Hematopoietic multipotent progenitor cell treated with erythropoietin and hydrocortisone succinate and interleukin-3 and kit ligand, for 8 days (in vitro differentiated cells): ENCODE data around the gene TFCP2L1.

Source experiments
- DNase-seq: peaks from one replicate; pipeline ENCODE4 v3.0.0-alpha.2; 2015

The TFCP2L1 gene

DNA sequence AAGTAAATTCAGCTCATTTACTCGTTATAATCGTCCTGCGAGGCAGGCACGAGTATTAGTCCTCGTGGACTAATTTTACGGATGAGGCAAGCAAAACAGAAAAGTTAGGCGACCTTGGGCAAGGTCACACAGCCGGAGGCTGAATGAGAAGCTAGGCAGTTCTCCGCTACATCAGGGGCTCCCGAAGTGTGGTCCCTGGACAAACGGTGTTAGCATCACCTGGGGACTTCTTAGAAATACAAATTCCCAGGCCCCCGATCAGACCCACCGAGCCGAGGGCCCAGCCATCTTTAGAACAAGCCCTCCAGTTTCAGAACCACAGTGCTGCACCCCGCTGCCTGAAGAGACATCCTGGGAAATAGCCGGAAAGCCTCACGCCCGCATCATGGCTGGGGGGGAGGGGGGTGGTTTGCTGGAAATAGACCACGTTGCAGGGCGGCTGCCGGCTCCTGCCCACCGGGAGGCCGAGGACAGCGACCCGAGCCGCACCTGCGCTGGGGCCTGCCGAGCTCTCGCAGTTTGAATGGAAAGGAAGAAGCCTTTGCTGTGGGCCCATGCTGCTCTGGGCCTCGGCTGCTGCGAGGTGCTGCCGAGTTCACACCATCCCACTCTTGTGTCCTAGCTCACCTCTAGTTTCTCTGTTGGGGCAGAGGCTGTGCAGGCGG lies 72.2 kb downstream of the TFCP2L1 start:
- no peak for DNase-seq

- DNase-seq, result no peak
These were observed 73.3 kb downstream of the TFCP2L1 start for GRCh38 chr2:121211689-121212151.

DNA sequence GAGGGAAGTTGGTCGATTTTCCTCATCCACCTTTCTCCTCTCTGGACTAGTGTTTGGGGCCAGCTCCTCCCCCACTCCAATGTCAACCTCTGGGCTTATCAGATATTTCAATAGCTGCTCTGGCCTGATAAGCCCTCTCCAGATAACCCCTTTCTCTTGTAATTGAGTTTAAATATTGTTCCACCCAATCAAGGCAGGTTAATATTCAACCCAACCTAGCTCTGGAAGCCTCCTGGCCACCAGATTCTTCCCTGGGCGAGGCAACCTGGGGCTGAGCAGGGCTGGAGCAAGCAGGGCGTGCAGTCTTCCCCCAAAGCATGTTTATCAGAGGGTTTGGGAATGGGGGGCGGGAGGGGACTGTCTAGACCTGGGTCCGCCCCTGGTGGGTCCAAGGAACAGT lies 73.8 kb downstream of the TFCP2L1 start:
- DNase-seq, result no peak

DNA sequence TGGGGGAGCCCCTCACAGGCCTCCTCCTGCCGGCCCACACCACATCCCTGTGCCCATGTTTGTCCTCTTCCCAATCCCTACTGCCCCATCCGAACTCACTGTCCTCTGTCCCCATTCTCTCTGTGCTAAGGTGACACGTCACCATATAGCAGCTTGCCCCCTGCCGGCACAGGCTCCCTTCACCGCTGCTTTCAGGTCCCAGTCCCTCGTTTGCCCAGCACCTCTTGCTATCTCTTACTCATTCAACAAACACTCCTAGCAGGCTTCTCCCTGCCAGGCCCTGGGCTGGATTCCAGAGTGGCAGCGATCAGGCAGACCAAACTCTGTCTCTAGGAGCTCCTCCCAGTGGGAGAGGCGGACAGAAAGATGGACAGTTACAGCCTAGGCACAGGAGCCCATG lies 74.3 kb downstream of the TFCP2L1 start:
- DNase-seq, result no peak

GRCh38 chr2:121209014-121209610 lies 75.9 kb downstream of the TFCP2L1 start:
- DNase-seq, result no peak

- DNase-seq, result no peak
These were observed 77.5 kb downstream of the TFCP2L1 start for GRCh38 chr2:121207494-121207893.

- no peak for DNase-seq
These were observed 79.6 kb downstream of the TFCP2L1 start for GRCh38 chr2:121205321-121205942.

DNA sequence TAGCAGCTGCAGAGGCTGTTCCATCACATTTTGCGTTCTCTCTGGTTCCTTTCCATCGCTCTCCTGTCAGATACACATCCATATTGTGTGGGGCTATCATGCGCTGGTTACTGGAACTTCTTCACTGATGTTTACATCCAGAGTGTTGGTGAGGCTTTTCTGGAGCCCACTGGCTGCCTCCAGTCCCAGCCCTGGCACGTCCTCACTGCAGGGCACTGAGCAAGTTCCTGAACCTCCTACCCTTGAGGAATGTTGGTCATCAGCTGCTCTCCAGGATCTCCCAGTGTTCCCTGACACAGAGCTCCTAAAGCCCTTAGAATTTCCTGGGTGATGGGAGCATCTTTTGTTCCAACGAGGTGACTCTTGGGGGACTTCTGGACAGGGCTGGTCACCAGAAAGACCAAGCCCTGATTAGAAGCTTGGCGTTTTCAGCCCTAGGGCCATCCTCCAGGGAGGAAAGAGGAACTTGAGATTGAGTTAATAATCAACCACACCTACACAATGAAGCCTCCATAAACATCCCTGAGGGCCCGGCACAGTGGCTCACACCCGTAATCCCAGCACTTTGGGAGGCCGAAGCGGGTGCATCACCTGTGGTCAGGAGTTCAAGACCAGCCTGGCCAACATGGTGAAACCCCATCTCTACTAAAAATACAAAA lies 81.3 kb downstream of the TFCP2L1 start:
- no peak for DNase-seq

DNA sequence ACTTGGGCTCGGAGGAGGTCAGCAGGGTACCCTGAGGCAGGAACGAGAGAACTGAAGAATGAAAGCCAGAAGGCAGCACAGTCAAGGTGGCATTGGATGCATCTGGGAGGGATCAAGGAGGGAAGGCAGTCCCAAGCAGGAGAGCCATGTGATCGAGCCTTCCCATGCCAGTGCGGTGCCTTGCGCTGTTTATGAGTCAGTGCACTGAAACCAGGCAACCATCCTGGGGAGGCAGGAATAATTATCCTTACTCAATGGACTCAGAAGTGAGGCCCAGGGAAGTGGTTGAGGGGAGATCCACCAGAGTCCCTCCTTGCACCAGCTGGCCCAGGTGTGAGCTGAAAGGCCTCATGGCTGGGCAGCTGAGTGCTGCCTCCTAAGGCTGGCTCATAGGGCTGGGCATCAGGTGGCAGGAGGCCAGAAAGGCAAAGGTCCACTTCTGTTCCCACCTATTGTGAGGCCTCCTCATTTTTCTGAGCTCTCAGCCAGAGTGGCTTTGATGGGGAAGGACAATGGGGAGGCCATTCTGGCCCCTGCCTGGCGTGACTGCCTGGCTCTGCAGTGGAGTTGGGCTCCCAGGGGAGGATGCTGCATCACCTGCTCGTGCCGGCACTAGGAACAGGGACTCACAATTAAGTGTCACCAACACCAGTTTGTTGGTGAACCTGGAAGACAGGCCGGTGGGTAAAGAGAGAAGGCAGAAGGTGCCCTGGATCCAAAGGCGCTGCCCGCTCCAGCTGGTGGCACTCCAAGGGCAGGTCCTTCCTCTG lies 82.3 kb downstream of the TFCP2L1 start:
- no peak for DNase-seq

DNA sequence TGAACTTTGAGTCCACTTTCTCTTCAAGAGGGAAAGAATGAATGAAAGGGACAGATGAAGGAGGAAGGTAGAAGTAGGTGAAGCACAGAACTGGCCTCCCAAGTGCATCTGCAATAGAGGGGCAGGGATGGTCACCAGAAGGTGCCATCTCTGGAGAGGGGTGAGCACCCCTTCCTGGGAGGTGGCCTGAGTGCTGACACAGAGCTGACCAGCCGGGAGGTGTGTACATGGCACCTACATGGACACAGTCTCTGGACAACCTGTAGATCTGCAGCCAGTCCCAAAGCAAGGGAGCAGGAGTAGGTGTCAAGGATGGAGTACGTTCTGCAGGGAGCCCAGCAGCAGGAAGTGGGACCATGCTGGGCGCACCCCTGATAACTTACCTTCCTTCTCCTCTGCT lies 83.2 kb downstream of the TFCP2L1 start:
- DNase-seq, result no peak

DNA sequence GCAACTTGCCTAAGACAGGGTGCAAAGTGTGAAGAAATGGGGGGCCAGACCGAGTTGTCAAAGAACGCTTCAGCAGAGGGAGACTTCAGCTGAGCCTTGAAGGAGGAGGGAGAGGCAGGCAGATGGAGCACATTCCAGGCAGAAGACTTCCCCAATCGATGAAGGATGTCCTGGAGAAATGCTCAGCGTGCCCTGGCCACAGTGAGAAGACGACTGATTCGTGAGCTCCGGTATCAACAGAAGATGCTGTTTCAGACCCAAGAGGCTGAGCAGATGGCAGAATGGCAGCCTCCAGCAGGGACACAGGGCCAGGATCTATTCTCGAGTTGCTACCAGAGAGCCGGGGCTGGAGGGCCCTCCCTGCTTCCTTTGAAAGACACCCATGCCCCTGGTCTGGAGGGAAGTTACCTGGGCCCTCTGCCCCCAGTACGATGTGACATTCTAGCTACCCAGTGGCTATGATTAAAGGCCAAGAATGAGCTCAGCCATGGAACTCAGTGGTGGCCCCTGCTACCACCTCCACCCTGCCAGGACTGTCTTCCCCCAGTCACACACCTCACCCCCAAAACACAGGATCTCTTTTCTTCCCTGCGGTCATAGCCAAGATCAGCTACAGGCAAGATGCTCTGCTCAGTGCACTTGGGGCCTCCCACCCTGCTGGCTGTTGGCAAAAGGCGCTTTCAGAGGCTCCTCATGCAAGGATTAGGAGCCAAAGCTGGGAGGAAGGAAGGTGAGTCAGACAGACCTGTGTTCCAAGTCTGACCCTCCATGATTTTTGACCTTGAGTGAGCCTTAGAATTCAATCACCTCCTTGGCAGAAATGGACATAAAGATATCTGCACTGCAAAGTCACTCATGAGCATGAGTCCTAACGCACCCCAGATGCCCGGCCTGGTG lies 84.3 kb downstream of the TFCP2L1 start:
- DNase-seq, result no peak

- DNase-seq, result no peak
These were observed 85.0 kb downstream of the TFCP2L1 start for GRCh38 chr2:121200011-121200347.

- DNase-seq, result no peak
These were observed 85.6 kb downstream of the TFCP2L1 start for GRCh38 chr2:121199281-121200010.

DNA sequence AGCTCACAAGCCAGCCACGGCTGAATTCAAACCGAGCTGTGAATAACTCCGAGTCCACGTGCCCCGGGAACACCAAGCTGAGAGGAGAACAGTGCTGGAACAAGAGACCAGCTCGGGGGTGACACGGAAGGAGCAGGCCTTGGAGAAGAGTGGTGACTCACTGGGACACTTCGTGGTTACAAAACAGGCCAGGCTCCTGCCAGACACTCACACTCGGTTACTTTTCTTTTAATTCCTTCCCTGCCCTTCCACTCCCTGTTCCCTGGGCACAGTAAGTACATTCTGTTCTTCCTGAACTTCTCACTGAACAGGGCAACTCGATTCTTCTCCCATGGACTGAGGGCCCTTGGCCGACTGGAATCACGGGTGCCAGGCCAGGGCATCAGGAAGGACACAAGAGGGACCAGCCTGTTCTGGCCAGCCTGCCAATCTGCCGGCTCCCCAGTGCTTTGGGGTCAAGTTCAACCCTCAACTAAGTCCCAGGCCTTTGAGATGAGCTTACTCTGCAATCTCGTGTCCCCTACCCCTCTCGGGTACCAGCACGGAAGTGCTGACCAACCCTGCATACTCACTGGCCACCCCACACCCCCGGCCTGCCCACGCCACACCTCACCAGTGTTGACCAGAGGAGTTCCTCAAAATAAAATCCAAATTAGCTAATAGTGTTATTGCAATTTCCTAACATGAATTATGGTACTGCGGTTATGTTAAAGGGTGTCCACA lies 87.5 kb downstream of the TFCP2L1 start:
- no peak for DNase-seq

GRCh38 chr2:121196849-121197155 lies 88.2 kb downstream of the TFCP2L1 start:
- DNase-seq, result no peak

- no peak for DNase-seq
These were observed 88.7 kb downstream of the TFCP2L1 start for GRCh38 chr2:121196132-121196848.

DNA sequence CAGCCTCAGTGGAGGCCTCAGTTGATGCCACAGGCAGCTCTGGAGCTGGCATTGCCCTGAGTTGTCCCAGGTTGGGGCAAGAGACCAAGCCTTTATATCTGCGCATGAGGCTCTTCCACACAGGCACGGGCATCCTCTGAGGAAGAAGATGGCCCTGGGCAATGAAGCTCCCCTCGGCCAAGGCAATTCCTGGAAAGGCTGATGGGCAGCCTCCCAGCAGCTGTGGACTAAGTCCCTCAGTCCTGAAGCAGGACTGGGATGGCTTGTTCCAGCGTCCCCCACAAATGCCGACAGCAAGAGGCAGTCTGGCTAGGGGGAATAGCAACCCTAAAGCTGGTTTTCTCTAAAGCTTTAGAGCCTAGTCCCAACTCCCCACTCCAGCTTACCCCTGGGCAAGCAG lies 90.0 kb downstream of the TFCP2L1 start:
- no peak for DNase-seq

DNA sequence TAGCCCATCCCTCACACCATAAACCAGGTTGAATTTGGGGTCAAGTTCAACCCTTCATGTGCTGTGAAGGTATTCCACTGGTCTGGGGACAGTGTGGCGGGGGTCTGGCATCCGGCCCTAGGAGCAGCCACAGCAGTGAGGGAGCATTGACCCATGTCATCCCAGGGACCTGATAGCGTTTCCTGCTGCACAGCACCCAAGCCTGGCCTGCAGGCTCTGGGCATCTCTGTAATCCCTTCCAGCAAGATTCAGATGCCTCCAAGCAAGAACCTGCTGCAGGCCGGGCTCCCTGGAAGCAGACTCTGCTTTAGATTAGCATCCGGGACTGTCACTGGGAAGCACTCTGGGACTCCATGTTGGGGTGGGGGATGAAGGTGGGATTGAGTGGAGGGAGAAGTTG lies 90.4 kb downstream of the TFCP2L1 start:
- DNase-seq, result no peak

GRCh38 chr2:121193185-121193584 lies 91.8 kb downstream of the TFCP2L1 start:
- no peak for DNase-seq

- no peak for DNase-seq
These were observed 92.4 kb downstream of the TFCP2L1 start for GRCh38 chr2:121192576-121192975.
